NOMO-1 (cell line): ENCODE data around the gene DTD2.
A peak's percentile ranks its signal among the peaks of the same experiment; 100 is the strongest.
"Not testable (repeated sequence)": the region's sequence is repeated elsewhere in the genome, so short reads cannot be mapped to it uniquely, and the experiment has no call there.

Source experiments
- DNase-seq, 2 experiments: peaks; one replicate each; lab custom pipeline; 2025; ENCODE audit not compliant: unreplicated experiment in 2 of 2; lab: John Stamatoyannopoulos, UW

DTD2 gene

DNA sequence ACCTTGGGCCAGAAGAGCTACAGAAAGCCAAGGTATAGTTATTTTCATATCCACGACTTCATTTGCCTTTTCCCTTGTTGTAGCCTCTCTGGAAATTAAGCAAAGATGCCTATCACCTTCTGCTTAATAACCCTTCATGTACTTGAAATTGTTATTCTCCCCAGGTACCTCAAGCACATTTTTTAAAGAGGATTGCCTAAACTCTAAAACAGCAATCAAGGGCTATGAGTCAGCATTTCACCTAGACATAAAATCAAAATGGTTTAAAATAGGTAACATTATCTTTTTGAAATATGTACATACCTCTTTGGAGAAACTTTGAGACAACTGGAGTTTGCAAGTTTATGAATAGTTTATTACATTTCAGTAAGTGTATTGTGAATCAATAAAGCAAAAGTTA, 11.6 kb downstream of the DTD2 start:
- DNase-seq: no peak

DNA sequence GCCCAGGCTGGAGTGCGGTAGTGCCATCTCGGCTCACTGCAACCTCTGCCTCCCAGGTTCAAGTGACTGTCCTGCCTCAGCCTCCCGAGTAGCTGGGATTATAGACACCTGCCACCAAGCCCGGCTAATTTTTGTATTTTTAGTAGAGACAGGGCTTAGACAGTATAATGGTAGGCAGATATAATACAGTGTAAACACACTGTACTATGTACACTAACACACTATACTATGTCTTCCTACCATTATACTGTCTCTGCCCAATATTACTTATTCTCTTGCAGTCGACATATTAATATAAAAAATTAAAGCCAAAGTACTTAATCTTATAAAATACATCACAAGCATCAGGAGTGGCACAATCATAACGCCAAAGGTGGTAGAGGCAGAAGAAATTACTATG, 15.0 kb downstream of the DTD2 start:
- DNase-seq: no peak

GRCh38 chr14:31441273-31442111, 15.8 kb downstream of the DTD2 start:
- no peak for DNase-seq

DNA sequence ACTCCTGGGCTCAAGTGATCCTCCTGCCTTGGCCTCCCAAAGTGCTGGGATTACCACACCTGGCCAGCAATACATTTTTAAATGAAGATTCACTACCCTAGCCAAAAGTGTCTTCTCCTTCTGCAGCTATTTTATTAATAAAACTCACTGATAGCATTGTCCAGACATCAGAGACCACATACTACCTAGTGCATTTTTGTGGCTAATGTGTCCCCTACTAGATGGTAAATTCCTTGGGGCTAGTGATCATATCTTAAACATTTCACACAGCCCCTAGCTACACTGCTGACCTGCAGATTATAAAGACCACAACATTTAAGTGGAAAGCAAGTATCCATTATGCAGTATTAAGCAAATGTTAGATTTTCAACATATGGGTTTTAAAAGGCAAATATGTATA, 17.0 kb downstream of the DTD2 start:
- no peak for DNase-seq

DNA sequence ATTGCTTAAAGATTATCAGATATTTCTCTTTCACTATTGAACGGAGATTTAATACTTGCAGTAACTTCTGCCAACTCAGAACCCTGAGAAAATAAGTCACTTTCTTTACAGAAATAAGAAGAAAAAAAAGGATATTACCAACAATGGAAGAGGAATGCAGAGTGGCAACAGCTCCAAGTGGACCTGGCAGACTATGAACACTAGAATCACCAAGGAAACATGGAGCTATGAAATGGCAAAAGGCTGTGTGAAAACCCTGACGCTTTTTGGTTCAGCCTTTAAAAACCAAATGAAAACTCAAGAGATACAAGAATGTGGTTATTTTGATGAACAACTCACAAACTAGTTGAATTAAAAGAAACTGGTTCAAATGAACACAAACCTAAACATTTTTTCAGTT, 17.7 kb downstream of the DTD2 start:
- no peak for DNase-seq

- not testable (repeated sequence) for DNase-seq
These were observed 20.1 kb downstream of the DTD2 start for GRCh38 chr14:31437045-31437691.

GRCh38 chr14:31435276-31435675, 22.0 kb downstream of the DTD2 start:
- DNase-seq: peak in 1 of 2 experiments; percentile 30

DNA sequence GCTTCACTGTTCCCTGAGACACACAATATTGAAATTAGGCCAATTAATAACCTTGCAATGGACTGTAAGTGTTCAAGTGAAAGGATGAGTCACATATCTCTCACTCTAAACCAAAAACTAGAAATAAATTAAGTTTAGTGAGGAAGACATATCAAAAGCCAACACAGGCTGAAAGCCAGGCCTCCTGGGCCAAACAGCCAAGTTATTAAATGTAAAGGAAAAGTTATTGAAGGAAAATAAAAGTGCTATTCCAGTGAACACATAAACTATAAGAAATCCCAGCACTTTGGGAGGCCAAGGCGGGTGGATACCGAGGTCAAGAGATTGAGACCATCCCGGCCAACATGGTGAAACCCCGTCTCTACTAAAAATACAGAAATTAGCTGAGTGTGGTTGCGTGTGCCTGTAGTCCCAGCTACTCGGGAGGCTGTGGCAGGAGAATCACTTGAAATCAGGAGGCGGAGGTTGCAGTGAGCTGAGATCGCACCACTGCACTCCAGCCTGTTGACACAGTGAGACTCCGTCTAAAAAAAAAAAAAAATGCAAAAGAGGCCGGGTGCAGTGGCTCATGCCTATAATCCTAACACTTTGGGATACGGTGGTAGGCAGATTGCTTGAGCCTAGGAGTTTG, 26.6 kb downstream of the DTD2 start:
- DNase-seq: no peak

DNA sequence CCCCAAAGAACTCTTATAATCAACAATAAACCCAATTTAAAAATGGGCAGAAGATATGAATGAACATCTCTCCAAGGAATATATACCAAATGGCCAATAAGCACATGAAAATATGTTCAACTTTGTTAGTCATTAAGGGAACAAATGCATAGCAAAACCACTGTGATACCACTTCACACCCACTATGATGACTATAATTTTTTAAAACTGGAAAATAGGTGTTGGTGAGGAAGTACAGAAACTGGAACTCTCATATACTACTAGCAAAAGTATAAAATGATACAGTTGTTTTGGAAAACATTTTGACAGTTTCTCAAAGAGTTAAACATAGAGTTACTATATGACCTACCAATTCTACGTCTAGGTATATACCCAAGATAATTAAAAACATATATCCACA, 27.5 kb downstream of the DTD2 start:
- DNase-seq: no peak

GRCh38 chr14:31428011-31428410, 29.3 kb downstream of the DTD2 start:
- no peak for DNase-seq

GRCh38 chr14:31426663-31427062, 30.6 kb downstream of the DTD2 start:
- no peak for DNase-seq

DNA sequence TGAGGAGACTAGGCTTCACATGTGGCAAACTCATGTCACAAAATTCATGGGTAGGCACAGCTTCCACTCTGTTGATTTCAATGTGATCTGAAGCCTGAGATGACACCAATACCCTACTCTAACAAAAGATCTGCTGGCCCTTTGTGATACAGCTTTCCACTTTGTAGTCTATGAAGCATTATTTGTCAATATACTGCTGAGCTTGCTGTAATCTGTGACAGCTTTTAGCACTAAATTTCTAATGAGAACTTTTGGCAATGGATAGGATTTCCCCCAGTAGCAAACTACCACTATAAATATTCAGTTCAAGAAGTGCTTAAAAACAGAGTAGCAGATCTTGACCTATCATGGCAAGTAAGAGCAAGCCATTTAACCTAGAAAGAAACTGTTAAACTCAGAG, 31.4 kb downstream of the DTD2 start:
- no peak for DNase-seq

DNA sequence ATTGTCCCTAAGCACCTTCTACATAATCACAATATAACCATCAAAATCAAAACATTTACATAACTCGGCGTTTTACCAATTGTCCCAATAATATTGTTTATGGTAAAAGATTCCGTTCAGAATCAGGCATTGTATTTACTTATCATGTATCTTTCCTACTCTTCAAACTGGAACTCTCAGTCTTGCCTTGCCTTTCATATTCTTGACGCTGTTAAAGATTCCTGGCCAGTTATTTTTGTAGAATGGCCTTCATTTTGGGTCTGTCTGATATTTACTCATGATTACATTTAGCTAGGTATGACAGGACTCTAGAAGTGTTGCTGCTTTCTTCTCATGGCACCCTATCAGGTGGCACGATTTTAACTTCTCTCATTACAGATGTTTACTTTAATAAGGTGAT, 36.1 kb downstream of the DTD2 start:
- DNase-seq: no peak

- peak; percentile 95 to 97 for DNase-seq
These were observed 36.8 kb downstream of the DTD2 start, which contains the start of gene HEATR5A for GRCh38 chr14:31420319-31421111. Gene HEATR5A (minus strand): TSS chr14:31420550. CDS start chr14:31402975, 17,575 bp downstream.

DNA sequence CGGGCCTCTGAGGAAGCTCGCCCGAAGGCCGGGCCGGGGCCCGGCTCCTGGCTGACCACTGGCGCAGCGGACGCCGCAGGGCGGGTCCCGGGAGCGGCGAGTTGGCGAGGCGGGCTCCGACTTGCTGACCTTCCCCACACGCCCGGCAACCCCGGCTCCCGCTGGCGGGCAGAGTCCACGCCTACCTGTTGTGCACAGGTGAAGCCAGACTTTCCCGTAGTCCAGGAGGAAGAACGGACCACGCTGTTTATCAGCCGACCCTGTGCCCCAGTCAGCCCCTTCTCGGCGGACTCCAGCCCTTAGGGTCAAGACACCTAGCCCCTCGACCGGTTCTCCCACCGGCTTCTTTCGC, 37.4 kb downstream of the DTD2 start:
- DNase-seq: no peak

- no peak for DNase-seq
These were observed 37.9 kb downstream of the DTD2 start for GRCh38 chr14:31419179-31419966.

DNA sequence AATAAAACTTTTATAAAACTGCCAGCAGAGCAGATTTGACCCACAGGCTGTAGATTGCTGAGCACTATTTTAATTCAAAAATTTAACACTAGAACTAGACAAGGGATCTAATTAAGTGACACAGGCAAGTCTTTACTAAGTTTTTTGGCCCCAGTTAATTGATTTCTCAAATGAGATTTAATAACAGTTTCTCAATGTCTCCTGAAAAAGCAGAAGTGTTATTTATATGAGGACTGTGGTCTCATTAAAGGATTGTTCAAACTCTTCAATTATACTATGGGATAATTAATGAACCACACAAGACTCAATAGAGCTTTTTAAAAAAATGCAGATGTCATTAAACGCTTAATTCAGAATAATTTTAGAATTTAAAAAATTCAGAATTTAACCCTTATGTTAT, 38.9 kb downstream of the DTD2 start:
- DNase-seq: peak in 1 of 2 experiments; percentile 78

DNA sequence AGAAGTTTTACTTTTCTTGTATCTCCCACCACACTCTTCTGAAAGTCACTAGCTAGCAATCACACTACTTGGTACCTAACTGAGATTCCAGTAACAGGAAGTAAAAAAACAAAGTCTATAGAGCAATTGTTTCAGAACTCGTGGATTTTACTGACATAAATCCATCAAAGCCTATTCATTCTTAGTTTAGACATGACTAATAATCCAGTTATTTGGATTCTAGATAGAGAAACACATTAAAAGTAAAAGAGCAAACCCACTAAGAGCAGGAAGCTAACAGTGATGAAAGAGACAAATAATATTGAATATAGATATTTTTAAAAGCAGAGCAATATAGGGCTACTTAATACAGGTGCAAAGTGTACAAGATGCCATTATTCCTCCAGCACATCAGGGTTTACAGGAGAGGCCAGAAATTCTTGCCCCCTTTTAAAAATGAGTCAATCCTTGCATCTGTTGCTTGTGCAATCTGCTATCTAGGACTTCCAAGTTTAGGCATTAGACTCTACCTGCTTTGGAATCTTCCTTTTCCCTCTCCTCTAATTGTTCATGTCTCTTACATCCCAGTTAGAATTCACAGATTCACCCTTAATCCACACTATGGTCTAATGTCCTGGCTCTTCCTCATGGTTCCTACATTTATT, 43.0 kb downstream of the DTD2 start:
- DNase-seq: peak in 1 of 2 experiments; percentile 19

DNA sequence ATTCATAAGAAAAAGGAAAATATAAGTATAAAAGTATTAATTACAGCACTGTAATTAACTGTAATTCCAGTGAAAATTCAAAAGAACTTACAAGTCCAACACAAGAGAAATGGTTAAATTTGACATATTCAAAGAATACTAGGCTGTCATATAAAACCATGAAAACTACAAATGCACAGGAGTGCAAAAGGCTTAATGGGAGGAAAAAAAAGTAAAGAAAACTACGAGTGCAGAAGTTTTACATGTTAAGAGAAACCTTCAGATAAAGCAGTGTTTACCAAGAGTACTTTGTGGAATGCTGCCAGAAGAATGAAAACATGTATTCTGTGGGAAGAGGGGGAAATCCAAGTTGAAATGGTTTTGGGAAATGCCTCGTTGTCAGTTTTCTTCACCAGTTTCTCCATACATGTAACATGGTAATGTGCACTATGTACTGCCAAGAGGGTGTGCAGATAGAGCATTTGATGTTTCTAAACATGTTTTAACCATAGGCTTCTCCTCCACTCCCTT, 46.0 kb downstream of the DTD2 start:
- no peak for DNase-seq
